Thyroid gland (tissue), 4 donors: ENCODE data around the gene PRCD.

Experiments used
- CTCF ChIP-seq, 6 experiments: fragments of 200-600 bp in 3 of 6; fragments of 450-650 bp in 3 of 6; sonication (generic) in 3 of 6; IDR thresholded peaks; one replicate each; pipeline ENCODE4 v1.5.1; 2016 to 2019; ENCODE audit warnings: antibody characterized with exemption in 6 of 6, mild to moderate bottlenecking in 2 of 6, inconsistent platforms in 1 of 6, moderate library complexity in 1 of 6
- POLR2A ChIP-seq, 2 donors: fragments of 450-650 bp; IDR thresholded peaks; one replicate each; pipeline ENCODE4 v1.6.1; 2017; ENCODE audit warnings: antibody characterized with exemption in 2 of 2, mild to moderate bottlenecking in 2 of 2, moderate library complexity in 1 of 2

DNA sequence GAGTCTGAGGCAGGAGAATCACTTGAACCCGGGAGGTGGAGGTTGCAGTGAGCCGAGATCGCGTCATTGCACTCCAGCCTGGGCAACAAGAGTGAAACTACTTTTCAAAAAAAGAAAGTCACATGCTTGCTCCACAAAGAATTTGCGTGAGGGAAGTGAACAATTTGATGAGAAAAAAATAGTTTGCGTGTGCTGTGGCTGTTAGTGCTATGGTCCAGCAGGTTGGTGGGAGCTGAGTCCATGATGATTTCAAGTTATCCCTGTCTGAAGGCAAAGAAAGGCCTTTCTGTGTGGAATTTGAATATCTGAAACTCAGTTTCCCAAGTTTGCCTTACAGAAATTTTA is 21.0 kb downstream of the PRCD start:
- no peak for TF ChIP-seq CTCF (IDR thresholded peaks at IDR 0.05)
- TF ChIP-seq POLR2A (IDR thresholded peaks at IDR 0.05), result no peak
